Stomach smooth muscle (tissue), 2 donors: ENCODE data around the gene SYCP2.

ENCODE experiments used
- H3K27ac ChIP-seq: one replicate; pipeline ENCODE4 v1.7.0; 2013; ENCODE audit warnings: mild to moderate bottlenecking, low read length, inconsistent platforms
- H3K27me3 ChIP-seq, 2 donors: one replicate each; pipeline ENCODE4 v1.7.0; 2013; ENCODE audit warnings: low read length in 2 of 2; ENCODE audit not compliant: insufficient read depth in 2 of 2, control insufficient read depth in 1 of 2
- H3K36me3 ChIP-seq, 2 donors: one replicate each; pipeline ENCODE4 v1.7.0; 2013; ENCODE audit warnings: low read length in 2 of 2; ENCODE audit not compliant: control insufficient read depth in 2 of 2, insufficient read depth in 2 of 2
- H3K4me1 ChIP-seq: one replicate; pipeline ENCODE4 v1.7.0; 2013; ENCODE audit warnings: low read length; ENCODE audit not compliant: control insufficient read depth, insufficient read depth
- H3K4me3 ChIP-seq, 2 donors: one replicate each; pipeline ENCODE4 v1.7.0; 2013; ENCODE audit warnings: low read length in 2 of 2
- H3K9ac ChIP-seq, 2 donors: one replicate each; pipeline ENCODE4 v1.7.0; 2013; ENCODE audit warnings: low read length in 2 of 2, mild to moderate bottlenecking in 1 of 2
- H3K9me3 ChIP-seq, 2 donors: one replicate each; pipeline ENCODE4 v1.7.0; 2013; ENCODE audit warnings: low read length in 2 of 2; ENCODE audit not compliant: control insufficient read depth in 2 of 2
- donor health status: healthy.
- donor health status: Pancreatic carcinoma.

SYCP2 gene

GRCh38 chr20:59935457-59936185, 2.2 kb upstream of the SYCP2 start:
- Histone ChIP-seq H3K27me3 (no peaks in the 10 kb centered on the region), H3K27ac (no peak overlapping the region), H3K36me3 (no peaks in the 10 kb centered on the region), H3K4me3 (no peak overlapping the region), H3K4me1 (peaks cover 22% of the 10 kb centered on the region), H3K9me3 (no peaks in the 10 kb centered on the region), H3K9ac (no peak overlapping the region)

GRCh38 chr20:59933849-59934585, 580 bp upstream of the SYCP2 start:
- peaks cover 18% of the 10 kb centered on the region for H3K4me1 ChIP-seq
- no peaks in the 10 kb centered on the region for H3K36me3 ChIP-seq
- no peak overlapping the region for H3K27ac ChIP-seq
- peak overlapping the region; percentile 53 to 73 for H3K9ac ChIP-seq
- peak overlapping the region; percentile 70 to 83 for H3K4me3 ChIP-seq
- H3K9me3 ChIP-seq: no peaks in the 10 kb centered on the region
- H3K27me3 ChIP-seq: no peaks in the 10 kb centered on the region

DNA sequence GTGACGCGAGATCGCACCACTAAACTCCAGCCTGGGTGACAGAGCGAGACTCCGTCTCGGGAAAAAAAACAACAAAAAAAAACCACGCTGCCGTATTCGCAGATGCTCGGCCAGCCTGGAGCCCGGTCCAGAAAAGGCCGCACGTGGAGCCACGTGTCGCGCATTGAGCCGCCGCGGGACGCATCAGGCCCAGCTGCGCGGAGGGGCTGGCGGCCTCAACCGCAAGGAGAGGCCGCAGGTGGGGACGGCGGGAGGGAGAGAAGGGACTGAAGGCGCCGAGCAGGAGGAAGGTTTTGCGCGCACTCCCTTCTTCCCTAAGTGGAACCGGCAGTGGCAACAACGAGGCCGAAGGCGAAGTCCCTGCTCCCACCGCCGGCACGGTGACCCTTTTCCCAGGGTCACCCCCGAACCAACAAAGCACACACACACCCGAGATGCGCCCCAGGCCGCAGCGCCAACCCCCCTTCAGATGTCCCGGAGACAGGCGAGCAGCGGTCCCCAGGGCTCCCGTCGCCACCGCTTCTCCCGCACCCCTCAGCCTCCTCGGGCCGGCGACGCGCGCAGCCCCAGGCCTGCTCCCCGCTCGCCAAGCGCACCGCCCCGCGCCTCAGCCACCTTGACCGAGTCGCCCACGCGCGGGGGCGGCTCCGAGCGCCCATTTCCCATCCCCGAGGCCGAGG, 681 bp downstream of the SYCP2 start:
- Histone ChIP-seq H3K27me3 (no peaks in the 10 kb centered on the region), H3K9ac (no peak overlapping the region), H3K4me3 (peak overlapping the region in 1 of 2 donors; percentile 83), H3K36me3 (no peaks in the 10 kb centered on the region), H3K4me1 (peaks cover 5% of the 10 kb centered on the region), H3K9me3 (no peaks in the 10 kb centered on the region), H3K27ac (no peak overlapping the region)

- Histone ChIP-seq H3K27ac (no peak overlapping the region), H3K9ac (no peak overlapping the region), H3K4me3 (no peak overlapping the region), H3K4me1 (peaks cover 4% of the 10 kb centered on the region), H3K36me3 (no peaks in the 10 kb centered on the region), H3K27me3 (no peaks in the 10 kb centered on the region), H3K9me3 (no peaks in the 10 kb centered on the region)
Measured at GRCh38 chr20:59931511-59932312, 1.7 kb downstream of the SYCP2 start.

DNA sequence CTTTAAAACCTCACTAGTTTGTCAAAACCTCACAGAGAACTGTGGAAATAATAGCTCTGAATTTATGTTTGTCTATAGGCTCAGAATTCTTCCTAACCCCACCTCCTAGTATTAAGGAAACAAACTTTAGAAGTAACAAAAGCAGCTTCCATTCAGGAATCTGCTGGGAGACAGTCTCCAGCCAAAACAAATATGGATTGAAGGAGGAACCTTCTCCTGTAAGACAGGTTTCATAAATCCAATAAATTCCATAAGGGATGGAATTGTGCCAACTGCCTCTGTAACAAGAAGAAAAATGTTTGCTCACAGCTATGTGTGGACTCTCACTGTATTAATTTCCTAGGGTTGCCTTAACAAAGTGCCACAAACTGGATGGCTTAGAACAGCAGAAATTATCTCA, 7.5 kb downstream of the SYCP2 start:
- Histone ChIP-seq H3K4me3 (no peak overlapping the region), H3K27ac (no peak overlapping the region), H3K36me3 (no peaks in the 10 kb centered on the region), H3K9me3 (no peaks in the 10 kb centered on the region), H3K27me3 (peaks cover 0 to 4% of the 10 kb centered on the region in 2 donors), H3K4me1 (no peaks in the 10 kb centered on the region), H3K9ac (no peak overlapping the region)

- no peak overlapping the region for H3K4me3 ChIP-seq
- H3K9me3 ChIP-seq: no peaks in the 10 kb centered on the region
- no peak overlapping the region for H3K9ac ChIP-seq
- no peaks in the 10 kb centered on the region for H3K36me3 ChIP-seq
- peaks cover 0 to 4% of the 10 kb centered on the region in 2 donors for H3K27me3 ChIP-seq
- no peak overlapping the region for H3K27ac ChIP-seq
- H3K4me1 ChIP-seq: no peaks in the 10 kb centered on the region
Measured at GRCh38 chr20:59925359-59925758, 8.1 kb downstream of the SYCP2 start.

GRCh38 chr20:59923514-59923913, 9.9 kb downstream of the SYCP2 start:
- Histone ChIP-seq H3K27me3 (peaks cover 0 to 4% of the 10 kb centered on the region in 2 donors), H3K9ac (no peak overlapping the region), H3K4me3 (no peak overlapping the region), H3K27ac (no peak overlapping the region), H3K9me3 (no peaks in the 10 kb centered on the region), H3K4me1 (no peaks in the 10 kb centered on the region), H3K36me3 (no peaks in the 10 kb centered on the region)

GRCh38 chr20:59920944-59921343, 12.5 kb downstream of the SYCP2 start:
- Histone ChIP-seq H3K4me1 (no peaks in the 10 kb centered on the region), H3K27ac (no peak overlapping the region), H3K9ac (no peak overlapping the region), H3K9me3 (no peaks in the 10 kb centered on the region), H3K36me3 (no peaks in the 10 kb centered on the region), H3K4me3 (no peak overlapping the region), H3K27me3 (peaks cover 0 to 4% of the 10 kb centered on the region in 2 donors)

GRCh38 chr20:59912609-59913008, 20.8 kb downstream of the SYCP2 start:
- H3K4me1 ChIP-seq: no peaks in the 10 kb centered on the region
- H3K9ac ChIP-seq: no peak overlapping the region
- H3K27ac ChIP-seq: no peak overlapping the region
- H3K27me3 ChIP-seq: no peaks in the 10 kb centered on the region
- H3K9me3 ChIP-seq: no peaks in the 10 kb centered on the region
- no peak overlapping the region for H3K4me3 ChIP-seq
- no peaks in the 10 kb centered on the region for H3K36me3 ChIP-seq

DNA sequence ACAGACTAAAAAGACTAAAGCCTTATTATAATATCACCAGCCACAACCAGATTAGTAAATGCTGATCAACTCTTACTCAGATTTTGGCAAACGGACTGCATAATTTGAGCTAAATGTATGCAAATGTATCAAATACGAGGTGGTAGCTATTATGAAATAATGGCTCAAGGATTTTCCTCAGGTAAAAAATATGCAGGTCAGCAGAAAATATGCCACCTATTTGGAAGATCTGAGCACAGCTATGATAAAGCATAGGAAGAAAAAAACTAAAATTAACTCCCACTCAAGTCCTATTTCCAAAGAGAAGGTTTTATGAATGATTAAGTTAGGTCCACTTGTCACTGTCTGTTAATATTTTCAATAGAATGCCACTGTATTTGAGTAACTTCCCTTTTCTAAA, 22.4 kb downstream of the SYCP2 start:
- H3K9me3 ChIP-seq: no peaks in the 10 kb centered on the region
- H3K27me3 ChIP-seq: no peaks in the 10 kb centered on the region
- no peak overlapping the region for H3K4me3 ChIP-seq
- no peak overlapping the region for H3K27ac ChIP-seq
- no peak overlapping the region for H3K9ac ChIP-seq
- H3K4me1 ChIP-seq: no peaks in the 10 kb centered on the region
- no peaks in the 10 kb centered on the region for H3K36me3 ChIP-seq
